HG02623 (cell line): ENCODE data around the gene UNC50.

Experiments used
- ATAC-seq: cut with Tn5 transposase; IDR thresholded peaks from one replicate; pipeline ENCODE4 v1.9.1; 2021; ENCODE audit warnings: moderate library complexity; ENCODE audit not compliant: unreplicated experiment

The UNC50 gene, protein sequence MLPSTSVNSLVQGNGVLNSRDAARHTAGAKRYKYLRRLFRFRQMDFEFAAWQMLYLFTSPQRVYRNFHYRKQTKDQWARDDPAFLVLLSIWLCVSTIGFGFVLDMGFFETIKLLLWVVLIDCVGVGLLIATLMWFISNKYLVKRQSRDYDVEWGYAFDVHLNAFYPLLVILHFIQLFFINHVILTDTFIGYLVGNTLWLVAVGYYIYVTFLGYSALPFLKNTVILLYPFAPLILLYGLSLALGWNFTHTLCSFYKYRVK

DNA sequence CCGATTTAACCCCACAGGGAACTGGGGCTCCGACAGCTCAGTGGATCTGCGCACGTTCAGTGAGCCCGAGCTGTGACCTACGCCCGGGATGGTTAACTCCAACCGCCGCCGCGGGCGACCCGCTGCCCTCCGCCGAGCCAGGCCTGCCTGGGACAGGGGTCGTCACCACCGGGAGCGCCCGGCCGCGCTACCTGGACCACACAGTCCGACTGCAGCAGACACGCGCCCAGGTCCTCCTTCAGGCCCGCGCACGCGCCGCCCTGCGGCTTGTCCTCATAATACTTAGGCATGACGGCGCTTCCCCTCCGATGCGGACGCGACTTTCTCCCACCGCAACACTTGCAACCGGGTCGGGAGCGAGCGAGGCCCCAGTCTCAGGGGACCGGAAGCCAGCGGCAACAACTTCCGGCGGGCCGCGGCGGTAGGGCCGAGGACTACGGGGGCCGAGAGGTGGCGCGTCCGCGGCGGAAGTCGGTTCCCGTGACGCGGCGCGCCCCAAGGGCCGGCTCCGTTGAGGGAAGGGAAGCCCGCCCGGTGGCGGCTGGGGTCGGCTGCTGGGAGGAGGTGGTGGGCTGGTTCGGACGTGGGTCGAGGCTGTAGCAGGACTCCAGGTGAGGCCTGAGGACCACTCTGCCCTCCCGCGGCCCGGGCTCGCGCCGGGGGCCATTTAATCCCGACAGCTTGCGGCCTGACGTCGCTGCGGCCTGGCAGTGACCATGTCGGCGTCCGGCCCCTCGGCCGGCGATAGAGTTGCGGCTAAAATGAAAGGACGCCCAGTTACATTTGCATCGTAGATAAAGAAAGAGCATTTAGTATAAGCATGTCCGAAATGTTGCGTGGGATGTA, at the start of gene UNC50, which contains the start of gene COA5:
TSS of gene UNC50 (plus strand) at position 474 of the 846 bp plus-strand sequence. CDS start 1,171 bp downstream, outside the sequence.
TSS of gene COA5 (minus strand) at position 397 of the 846 bp plus-strand sequence. CDS start at position 290, 107 bp downstream.
- peak; percentile 85 for ATAC-seq

DNA sequence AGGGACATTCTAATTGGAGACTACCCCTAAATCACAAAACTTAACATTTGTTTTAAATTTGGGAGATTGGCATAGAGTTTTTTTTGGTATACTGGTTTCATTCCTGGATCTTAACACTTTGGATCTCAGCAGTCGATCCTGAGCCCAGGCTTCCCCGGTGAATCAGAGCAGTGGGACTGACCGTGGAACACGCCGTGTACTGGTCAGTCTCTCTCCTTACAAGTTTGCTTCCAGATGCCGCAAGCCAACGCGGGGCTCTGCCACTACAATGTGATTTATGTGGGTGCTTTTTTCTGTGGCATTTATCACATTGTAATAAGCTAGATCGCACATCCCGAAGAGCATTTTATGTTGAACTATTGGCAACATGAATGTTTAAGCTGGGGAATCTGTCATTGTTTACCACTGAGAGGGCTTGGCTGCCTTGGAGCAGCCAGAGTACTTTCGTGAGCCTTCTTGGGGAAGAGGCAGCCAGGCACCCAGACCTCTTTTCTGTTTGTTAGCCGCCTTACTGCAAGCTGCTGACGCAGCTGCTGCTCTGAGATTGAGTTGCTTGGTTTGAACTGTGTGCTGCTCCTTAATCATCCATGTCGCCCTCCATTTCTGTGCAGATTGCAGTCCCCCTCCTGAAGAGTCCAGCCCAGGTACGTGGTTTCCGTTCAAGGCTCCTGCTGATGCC, 49.4 kb upstream of the UNC50 start:
- ATAC-seq = no peak

DNA sequence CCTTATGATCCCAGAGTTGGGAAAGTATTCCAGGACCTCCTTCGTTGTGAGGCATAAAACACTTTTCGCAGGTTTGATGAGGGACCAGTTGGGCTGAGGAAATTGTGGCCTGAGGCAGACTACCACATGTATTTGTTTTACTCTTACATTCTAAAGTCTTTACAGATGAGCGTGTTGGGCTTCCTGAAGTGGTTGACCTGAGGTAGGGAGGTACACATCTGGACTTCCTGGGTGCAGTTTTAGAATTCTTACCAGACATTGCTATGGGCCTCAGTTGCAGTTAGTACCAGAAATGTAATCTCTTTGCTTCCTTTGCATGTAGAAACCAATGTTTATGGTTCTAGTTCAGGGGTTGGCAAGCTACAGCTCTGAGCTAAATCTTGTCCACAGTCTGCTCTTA, 48.8 kb upstream of the UNC50 start:
- ATAC-seq = no peak

DNA sequence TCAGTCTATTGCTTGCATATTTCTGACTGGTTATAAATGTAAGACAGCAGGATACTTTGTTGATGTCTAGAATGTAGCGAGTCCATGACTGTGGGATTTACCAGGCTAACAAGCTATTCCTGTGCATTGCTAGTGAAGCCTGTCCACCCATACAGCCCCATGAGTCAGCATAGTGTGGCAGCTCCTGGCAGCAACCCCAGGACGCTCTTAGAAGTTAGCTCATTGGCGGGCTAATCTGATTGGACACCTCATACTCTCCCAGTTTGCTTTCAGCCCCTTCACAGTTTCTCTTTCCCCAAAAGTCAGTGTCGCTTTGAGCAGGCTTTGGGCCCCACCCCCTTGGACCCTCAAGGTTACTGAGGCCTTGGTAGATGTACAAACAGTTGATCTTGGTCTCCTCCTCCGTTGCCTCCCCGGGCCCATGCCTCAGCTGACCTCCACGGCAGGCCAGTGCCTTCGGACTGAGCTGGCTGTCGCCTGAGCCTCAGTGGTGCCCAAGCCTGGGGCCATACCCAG, 48.1 kb upstream of the UNC50 start:
- no peak for ATAC-seq

DNA sequence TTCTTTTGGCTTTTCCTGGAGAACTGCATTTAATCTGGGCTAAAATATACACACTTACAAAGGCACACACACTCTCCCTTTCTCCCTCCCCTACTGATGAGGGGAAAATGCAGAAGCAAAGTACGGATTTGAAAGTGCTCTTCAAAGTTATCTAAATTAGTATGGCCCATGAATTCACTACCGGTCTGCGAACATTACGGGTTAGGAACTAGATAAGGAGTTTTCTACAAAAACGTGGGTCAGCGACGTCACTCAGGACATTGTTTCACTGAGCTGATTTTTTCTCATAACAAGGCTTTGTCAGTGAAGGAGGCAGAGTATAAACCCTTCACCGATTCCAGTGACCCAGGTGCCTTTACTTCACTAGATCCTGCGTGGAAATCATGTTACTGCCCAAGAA, 47.4 kb upstream of the UNC50 start:
- ATAC-seq = no peak

DNA sequence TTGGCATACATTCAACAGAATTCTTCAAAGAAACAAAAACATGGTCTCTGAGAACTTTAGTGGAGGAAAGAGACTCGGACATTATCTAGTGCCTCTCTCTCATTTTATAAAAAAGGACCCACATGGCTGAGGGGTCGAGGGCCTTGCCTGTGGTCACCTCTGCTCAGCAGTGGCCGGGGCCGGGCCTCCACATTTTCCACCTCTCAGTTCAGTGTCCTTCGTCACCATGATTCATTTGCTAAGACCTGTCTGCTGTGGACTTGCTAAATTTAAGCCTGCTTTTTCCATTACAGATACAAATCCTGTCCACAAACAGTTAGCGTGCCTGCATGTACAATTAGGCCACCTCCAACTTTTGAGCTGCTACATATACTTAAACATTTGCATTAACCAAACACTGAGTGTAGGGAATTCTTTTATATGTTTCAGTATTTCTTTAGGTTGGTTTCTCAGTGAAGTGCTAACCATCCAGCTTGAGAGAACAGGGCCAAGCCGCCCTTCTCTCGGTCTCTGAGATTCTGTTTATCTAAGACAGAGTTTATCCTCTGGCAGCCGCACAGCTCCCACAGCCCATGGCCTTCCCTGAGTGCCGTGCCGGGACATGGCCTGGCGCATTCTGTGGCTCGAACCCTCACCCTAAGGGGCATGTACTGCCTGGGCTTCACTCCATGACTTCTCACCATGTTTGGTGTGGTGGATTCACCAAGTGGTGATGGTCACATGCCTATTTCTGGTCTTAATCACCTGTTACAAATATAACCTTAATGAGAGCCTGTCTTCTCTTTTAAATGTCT, 46.3 kb upstream of the UNC50 start:
- ATAC-seq = no peak

DNA sequence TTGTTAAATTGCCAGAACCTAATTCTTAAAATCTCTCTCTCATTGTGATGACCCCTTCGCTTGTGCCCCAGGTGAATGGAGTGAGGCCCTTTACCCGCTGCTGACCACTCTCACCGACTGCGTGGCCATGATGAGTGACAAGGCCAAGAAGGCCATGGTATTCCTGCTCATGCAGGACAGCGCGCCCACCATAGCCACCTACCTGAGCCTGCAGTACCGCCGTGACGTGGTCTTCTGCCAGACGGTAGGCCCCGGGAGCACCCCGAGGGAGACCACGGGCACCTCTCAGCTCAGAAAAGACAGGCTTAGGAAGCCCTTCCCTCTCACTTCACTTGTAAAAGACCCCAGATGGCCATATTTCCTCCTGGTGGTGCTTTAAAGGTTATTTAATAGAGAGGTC, 45.0 kb upstream of the UNC50 start:
- no peak for ATAC-seq

DNA sequence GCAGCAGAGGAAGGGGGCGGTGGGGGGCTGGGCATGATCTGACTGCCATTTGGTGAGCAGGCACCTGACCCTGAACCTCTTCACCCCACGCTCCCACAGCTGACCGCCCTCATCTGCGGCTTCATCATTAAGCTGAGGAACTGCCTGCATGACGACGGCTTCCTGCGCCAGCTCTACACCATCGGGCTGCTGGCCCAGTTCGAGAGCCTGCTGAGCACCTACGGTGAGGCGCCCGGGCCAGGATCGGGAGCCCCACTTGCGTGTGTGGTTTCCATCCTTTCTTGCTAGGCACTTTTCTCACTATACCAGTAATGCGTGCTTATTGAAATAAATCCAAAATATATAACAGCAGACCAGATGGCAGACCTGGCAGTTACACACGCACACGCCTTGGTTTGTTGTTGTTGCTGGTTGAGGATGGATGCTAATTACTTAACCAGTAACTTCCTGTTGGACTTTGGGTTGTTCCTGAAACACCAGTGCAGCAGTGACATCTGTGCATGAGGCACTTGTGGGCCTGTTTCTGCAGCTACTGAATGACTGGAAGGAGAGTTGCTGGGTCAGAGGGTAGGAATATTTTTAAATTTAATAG, 43.8 kb upstream of the UNC50 start:
- ATAC-seq = no peak

DNA sequence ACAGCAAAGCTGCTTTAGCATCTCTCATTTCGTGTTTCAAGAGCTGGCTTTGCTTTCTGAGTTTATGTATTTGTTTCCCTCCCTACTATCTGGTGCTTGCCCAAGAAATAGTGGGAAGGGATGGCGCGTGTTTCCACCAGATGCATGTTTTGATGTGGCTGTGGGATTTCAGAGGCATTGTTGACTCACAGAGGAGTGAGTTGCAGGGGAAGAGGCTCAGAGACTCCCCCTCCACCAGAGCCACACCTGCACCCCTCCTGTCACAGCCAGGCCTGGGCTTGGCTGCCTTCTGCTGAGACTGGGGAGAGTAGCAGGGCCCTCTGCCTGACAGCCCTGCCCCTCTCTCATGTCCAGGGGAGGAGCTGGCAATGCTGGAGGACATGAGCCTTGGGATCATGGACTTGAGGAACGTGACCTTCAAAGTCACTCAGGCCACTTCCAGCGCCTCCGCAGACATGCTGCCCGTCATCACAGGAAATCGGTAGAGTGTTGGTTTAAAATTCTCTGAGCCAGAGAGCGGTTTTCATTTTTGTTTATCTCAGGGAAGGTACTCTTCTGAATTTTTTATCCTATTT, 43.0 kb upstream of the UNC50 start:
- no peak for ATAC-seq

DNA sequence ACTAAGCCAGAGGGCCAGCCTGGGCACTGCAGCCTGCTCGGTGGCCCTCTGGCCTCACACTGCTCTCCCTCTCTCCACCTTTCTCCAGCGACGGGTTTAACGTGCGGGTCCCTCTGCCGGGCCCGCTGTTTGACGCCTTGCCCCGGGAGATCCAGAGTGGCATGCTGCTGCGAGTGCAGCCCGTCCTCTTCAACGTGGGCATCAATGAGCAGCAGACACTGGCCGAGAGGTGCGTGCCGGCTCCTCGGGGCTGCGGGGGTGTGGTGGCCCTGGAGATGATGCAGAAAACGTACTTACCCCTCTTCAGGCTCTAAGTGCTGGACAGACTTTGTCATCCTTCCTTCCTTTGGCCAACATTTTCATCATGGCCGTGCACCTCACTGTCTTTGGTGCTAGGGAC, 42.4 kb upstream of the UNC50 start:
- no peak for ATAC-seq

DNA sequence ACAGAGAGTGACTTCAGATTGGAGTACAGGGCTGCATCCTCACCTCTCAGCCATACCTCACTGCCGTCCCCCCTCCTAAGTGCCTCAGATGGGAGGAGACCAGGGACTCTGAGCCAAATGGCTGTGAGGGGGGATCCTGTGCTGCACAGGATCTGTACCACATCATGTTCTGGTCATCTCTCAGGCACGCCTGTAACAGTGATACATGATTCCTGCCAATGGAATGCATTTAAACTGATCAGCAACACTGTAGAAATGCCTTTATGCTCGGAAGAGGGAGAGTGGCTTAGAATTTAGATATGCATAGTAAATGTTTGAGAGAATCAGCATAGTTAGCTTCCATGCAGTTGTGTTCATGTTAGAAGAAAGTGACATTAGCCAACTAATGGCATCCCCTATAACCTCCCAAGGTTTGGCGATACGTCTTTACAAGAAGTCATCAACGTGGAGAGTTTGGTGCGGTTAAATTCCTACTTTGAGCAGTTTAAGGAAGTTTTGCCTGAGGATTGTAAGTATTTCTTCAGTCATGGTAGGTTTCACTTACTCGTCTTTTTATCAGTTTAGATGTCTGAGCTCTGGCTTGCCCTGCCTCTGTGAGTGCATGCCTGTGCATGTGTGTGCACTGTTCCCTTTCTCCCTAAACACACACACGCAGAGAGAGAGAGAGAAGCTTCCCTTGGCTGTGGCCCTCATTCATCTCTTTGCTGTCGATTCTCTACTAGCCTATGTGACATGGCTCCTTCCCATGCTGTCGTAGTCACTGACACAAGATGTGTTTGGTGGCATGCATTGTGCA, 40.0 kb upstream of the UNC50 start:
- ATAC-seq = no peak

DNA sequence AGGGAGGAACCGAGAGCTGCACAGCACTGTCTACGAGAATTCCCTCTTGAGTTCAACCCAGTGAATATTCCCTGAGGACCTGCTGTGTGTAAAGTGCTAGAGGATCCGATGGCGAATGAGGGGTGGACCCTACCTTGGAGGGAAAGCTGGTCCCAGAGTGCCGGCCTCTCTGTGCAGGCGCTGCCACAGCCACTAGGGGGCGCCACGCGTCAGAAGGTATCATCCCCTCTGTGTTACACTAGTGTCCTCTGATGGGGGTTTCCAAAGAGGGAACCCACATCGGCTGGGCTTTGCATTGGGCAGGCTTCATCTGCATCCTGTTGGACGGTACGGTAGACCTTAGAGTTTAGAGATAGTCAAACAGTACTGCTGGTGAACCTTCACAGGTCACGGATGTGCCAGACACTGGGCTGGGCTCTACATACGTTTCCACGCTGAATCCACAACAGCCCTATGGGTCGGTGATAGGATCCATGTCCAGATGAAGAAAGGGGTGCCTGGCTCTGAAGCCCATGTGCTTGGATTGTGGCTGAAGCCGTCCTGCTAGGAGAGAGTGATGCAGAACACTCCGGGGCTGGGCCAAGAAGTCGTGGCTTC, 39.1 kb upstream of the UNC50 start:
- ATAC-seq = peak; percentile 55

DNA sequence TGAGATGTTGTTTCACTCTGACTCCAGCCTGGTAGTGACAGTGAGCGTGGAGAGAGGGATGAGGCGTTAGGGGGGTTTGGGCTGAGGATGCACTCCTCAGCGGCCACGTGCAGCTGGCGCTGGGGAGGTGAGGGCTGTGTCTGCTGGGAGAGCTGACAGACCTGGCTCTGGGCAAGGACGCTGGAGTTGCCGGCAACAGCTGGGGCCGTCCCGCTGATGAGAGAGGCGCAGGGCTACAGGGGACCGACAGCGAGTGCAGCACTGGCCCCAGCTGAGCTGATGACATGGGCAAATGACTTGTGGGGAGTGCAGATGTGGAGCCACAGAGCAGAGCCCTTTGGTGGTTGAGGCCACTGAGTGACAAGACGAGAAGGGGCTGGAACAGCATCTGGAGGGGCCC, 38.5 kb upstream of the UNC50 start:
- no peak for ATAC-seq

DNA sequence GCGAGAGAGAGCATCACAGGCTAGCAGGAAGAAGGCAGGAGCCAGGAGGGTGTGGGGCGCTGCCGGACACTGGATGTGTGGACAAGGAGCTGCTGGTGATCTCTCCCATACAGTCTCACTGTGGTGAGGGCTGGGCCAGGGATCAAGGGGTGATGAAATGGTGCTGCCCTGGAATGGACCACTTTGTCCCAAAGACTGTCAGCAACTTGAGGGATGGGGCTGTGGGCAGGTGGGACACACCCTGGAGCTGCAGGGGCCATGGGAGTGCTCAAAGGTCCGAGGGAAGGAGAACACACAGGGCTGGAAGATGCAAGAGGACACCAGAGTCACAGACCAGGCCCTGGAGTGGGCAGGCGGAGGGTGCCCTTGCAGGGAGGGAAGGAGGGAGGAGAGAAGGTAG, 38.0 kb upstream of the UNC50 start:
- no peak for ATAC-seq

DNA sequence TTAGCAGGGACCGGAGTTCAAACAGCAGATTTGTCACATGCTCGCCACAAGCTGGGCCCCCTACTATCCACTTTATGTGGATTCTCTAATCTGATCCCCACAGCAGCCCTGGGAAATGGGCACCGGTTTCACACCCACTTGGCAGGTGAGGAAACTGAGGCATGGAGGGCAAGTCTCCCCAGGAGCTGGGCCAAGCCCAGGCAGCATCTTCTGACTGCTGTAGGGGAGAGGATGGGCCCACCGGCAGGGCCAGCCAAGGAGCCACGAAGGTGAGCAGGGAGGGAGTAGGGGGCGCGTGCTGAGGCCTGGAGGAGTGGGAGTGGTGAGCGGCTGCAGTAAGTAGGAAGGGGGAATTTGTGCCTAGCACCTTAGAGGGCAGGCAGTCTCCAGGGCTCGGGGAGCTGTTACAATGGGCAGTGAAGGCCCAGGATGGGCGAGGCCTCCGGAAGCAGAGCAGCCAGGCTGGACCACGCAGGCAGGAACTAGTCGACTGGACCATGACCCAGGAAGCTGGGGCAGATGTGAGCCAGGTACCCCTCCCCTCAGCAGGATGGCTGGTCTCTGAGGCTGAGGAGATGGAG, 37.2 kb upstream of the UNC50 start:
- no peak for ATAC-seq

DNA sequence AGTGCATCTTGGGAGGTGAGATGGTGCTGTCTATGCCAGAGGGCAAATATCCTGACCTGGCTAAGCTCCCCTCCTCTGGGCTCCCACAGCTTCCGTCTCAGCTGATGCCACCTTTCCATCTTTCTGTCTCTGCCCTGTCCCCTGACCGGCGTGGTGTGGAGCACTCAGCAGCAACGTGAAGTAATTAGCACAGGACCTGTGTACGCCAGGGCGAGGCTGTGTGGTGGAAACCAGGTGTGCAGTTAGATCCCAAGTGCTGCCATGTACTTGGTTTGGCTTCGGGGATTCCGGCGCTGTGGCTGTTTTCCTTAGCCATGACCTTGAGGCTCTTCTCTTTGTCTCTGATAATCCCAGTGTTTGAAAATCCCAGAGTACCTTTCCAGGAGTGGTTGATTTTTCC, 36.6 kb upstream of the UNC50 start:
- ATAC-seq = no peak

DNA sequence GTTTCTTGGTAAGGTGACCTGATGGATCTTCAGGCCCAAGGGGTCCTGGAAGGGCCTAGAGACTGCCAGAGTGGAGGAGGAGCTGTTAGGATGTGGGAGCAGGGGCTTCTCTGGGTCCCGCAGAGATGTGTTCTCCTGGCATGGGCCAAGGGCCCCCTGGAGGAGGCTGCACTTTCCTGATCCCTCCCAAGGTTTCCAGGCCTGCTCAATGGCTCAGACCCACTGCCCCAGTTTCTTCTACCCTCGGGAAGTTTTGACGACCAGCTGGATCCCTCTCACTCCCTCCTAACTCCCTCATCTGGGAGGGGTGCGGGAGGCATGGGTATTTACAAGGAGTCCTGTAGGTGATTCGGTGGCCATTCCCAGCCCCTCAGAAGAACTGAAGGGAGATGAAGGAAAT, 36.2 kb upstream of the UNC50 start:
- ATAC-seq = no peak

DNA sequence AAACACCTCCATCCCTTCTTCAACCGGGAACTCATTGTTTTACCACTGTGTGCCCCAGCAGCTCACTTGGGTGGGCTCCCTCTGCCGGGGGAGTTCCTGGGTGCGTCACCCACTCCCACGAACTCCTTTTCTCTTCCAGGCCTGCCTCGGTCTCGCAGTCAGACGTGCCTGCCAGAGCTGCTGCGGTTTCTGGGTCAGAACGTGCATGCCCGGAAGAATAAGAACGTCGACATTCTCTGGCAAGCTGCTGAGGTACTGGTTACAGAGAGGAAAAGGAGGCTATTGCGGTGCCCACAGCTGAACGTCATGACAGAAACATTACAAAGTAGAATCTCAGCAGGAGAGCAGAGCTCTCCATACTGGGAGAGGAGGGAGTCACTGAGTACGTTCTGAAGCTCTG, 35.7 kb upstream of the UNC50 start:
- no peak for ATAC-seq
